A549 treated with CORT108297 at 1 μM for 4 hours (cell line): ENCODE data around the gene CCDC74A. TPM values are rescaled to one million over a fixed set of nuclear protein-coding genes. Genes with fewer than 3 reads are reported as not detected.

Experiments used
- total RNA-seq: library from RNA; stranded (reverse); fragments of 200-300 nt; extraction: Qiagen RNA extraction; gene quantifications from 5 replicates; pipeline ENCODE4 v1.2.3, GENCODE V29; 2022

The CCDC74A gene
- 12.7 to 19.2 TPM (median 15.0 TPM) in 5 replicates for total RNA-seq

DNA sequence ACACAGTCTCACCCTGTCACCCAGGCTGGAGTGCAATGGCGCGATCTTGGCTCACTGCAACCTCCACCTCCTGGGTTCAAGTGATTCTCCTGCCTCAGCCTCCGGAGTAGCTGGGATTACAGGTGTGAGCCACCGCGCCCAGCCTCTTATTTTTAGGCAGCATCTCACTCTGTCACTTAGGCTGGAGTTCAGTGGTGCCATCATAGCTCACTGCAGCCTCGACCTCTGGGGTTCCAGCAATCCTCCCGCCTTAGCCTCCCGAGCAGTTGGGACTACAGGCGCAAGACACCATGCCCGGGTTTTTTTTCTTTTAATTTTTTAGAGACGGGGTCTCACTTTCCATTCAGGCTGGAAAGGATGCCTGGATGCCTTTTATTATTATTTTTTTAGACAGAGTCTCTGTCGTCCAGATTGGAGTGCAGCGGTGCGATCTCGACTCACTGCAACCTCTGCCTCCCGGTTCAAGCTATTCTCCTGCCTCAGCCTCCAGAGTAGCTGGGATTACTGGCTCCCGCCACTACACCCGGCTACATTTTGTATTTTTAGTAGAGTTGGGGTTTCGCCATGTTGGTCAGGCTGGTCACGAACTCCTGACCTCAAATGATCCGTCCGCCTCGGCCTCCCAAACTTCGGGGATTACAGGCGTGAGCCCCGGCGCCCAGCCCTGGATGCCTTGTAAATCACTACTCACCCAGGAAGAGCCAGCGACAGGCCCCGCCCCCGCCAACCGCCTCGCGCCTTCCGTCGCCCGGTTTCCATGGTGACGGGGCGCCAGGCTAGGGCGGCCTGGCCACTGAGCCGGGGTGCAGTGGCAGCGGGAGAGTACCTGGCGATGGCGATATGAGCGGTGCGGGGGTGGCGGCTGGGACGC is at the start of gene CCDC74A:
CCDC74A (plus strand) TSS at position 758 of the 871 bp plus-strand sequence; CDS start at position 841, 83 bp downstream.

GRCh38 chr2:131492015-131492417 is 35.7 kb upstream of the CCDC74A start, which contains the start of gene MZT2A:
TSS of gene MZT2A (minus strand) at chr2:131492397. CDS start at chr2:131492376, 21 bp downstream.

Other genes with a start within 250 kb of the CCDC74A start
- 0.03 to 0.07 TPM in 2 of 5 replicates, not detected in the others for gene RAB6D, start 163.7 kb upstream of the CCDC74A start, total RNA-seq
- 0.07 to 0.43 TPM (median 0.29 TPM) in 4 of 5 replicates, not detected in the other for gene TUBA3D, start 51.8 kb upstream of the CCDC74A start, total RNA-seq
- gene MZT2A, start 35.5 kb upstream of the CCDC74A start, total RNA-seq, result 104 to 204 TPM (median 197 TPM) in 5 replicates